GM12892 (cell line): Measurements from ENCODE around the gene MAGEL2.

Experiments used
- DNase-seq: peaks from one replicate; pipeline ENCODE4 v3.0.0; 2011; ENCODE audit not compliant: insufficient read length
- FAIRE-seq: peaks from 2 replicates; lab custom pipeline; 2011; peaks lifted over from hg19 to GRCh38; lab: Jason Lieb, UNC
- POLR2A ChIP-seq: IDR thresholded peaks from 2 replicates; pipeline ENCODE4 v1.6.1; 2011; ENCODE audit warnings: low read depth, low read length, control low read depth
- POLR2AphosphoS5 ChIP-seq: IDR thresholded peaks from 2 replicates; pipeline ENCODE4 v1.6.1; 2011; ENCODE audit warnings: low read depth, low read length, control low read depth
- TAF1 ChIP-seq: IDR thresholded peaks from 2 replicates; pipeline ENCODE4 v1.6.1; 2011; ENCODE audit warnings: low read depth, mild to moderate bottlenecking, control low read depth, low read length, borderline replicate concordance

Gene MAGEL2

GRCh38 chr15:23596736-23597135 is 50.9 kb downstream of the MAGEL2 start:
- FAIRE-seq (no peak), DNase-seq (no peak)
- TF ChIP-seq POLR2A (no peak), TAF1 (no peak), POLR2AphosphoS5 (no peak)

DNA sequence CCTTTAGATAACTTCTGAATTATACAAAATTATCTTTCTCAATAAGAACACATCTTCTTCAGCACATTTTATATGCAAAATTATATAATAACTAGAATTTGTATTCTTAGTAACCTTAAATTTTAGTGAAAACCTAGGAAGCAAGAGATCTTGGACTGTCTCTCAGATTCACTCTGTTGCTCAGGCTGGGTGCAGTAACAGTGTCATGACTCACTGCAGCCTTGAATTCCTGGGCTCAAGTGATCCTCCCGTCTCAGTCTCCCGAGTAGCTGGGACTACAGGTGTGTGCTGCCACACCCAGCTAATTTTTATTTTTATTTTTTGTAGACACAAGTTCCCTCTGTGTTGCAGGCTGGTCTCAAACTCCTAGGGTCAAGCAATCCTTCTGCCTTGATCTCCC is 52.3 kb downstream of the MAGEL2 start:
- FAIRE-seq (no peak), DNase-seq (no peak)
- no peak for TF ChIP-seq POLR2AphosphoS5
- TF ChIP-seq POLR2A: no peak
- TF ChIP-seq TAF1: no peak

GRCh38 chr15:23594252-23594770 is 53.4 kb downstream of the MAGEL2 start:
- no peak for DNase-seq
- TF ChIP-seq POLR2A: no peak
- TF ChIP-seq POLR2AphosphoS5: no peak
- no peak for TF ChIP-seq TAF1
- FAIRE-seq: no peak
